Prostate gland (tissue), 2 donors: Measurements from ENCODE around the gene PLXND1. TPM values are rescaled to one million over a fixed set of nuclear protein-coding genes. Genes with fewer than 3 reads are reported as not detected.

Source experiments
- DNase-seq: peaks from one replicate; pipeline ENCODE4 v3.0.0-alpha.2; 2019; ENCODE audit warnings: low spot score
- H3K27ac ChIP-seq, 2 donors: fragments of 200-600 bp; sonication (generic); 2 replicates each; pipeline ENCODE4 v1.5.1; 2017 to 2019
- H3K27me3 ChIP-seq: fragments of 200-600 bp; sonication (generic); replicated peaks from 2 replicates; pipeline ENCODE4 v1.5.1; 2019; ENCODE audit not compliant: insufficient read depth
- H3K36me3 ChIP-seq, 2 donors: fragments of 200-600 bp; sonication (generic); 1 replicate in 1 of 2; 2 replicates in 1 of 2; pipeline versions ENCODE4 v1.5.1 to v1.8.1; 2017 to 2019
- H3K4me1 ChIP-seq: fragments of 200-600 bp; sonication (generic); replicated peaks from 2 replicates; pipeline ENCODE4 v1.5.1; 2019
- H3K4me3 ChIP-seq, 2 donors: fragments of 200-600 bp; sonication (generic); 2 replicates each; pipeline ENCODE4 v1.5.1; 2017 to 2019
- H3K9me3 ChIP-seq: fragments of 200-600 bp; sonication (generic); 2 replicates; pipeline ENCODE4 v1.5.1; 2017
- CTCF ChIP-seq, 4 experiments: fragments of 200-600 bp in 2 of 4; fragments of 450-650 bp in 2 of 4; sonication (generic) in 2 of 4; IDR thresholded peaks; 1 replicate in 3 of 4; 2 replicates in 1 of 4; pipeline ENCODE4 v1.5.1; 2016 to 2019; ENCODE audit warnings: antibody characterized with exemption in 4 of 4, mild to moderate bottlenecking in 2 of 4, moderate library complexity in 2 of 4
- POLR2A ChIP-seq: fragments of 450-650 bp; IDR thresholded peaks from one replicate; pipeline ENCODE4 v1.6.1; 2016; ENCODE audit warnings: antibody characterized with exemption, mild to moderate bottlenecking
- POLR2AphosphoS5 ChIP-seq: sonication (generic); formaldehyde crosslinking; IDR thresholded peaks from one replicate; pipeline ENCODE4 v1.6.1; 2017; ENCODE audit warnings: antibody characterized with exemption
- WGBS: methylation state at CpG from one replicate; pipeline ENCODE4 v1.1.5; 2018; 5-methylcytosine and 5-hydroxymethylcytosine counted together
- intact Hi-C: fragments of 100-400 bp; cut with DNase I; formaldehyde crosslinking; loops from one replicate; pipeline ENCODE4 v1.14.2; 2022
- total RNA-seq, 2 donors: library from RNA; depleted of rRNA; stranded (reverse); fragments of >200 nt; gene quantifications; one replicate each; pipeline ENCODE4 v1.1.0, GENCODE V29; 2016

PLXND1 gene
- total RNA-seq, 2 donors from 2014 or later = 19.7 to 83.6 TPM

- TF ChIP-seq CTCF (IDR thresholded peaks at IDR 0.05) (no peak), POLR2A (no peak), POLR2AphosphoS5 (no peak)
- DNase-seq = no peak
- intact Hi-C loops = no loop called here
- Histone ChIP-seq H3K9me3 (no peaks in the 10 kb centered on the region), H3K27ac (no peak within 1 kb of the TSS), H3K4me1 (no peaks in the 10 kb centered on the region), H3K4me3 (no peak within 1 kb of the TSS), H3K27me3 (no peaks in the 10 kb centered on the region), H3K36me3 (no peaks in the 10 kb centered on the region)
- 90% methylated on average over 16 of the region's 16 CpGs for WGBS
Measured at GRCh38 chr3:129543156-129543790, 63.2 kb downstream of the PLXND1 start, which contains the start of gene H1-8. TSS of gene H1-8 (plus strand) at chr3:129543175. CDS start at chr3:129543219, 44 bp downstream.

- no peaks in the 10 kb centered on the region for H3K4me1 ChIP-seq
- H3K27me3 ChIP-seq = no peaks in the 10 kb centered on the region
- no peak overlapping the region for H3K4me3 ChIP-seq
- no peak for DNase-seq
- H3K36me3 ChIP-seq = no peaks in the 10 kb centered on the region
- TF ChIP-seq POLR2AphosphoS5 (no peak), CTCF (IDR thresholded peaks at IDR 0.05) (no peak), POLR2A (no peak)
- H3K9me3 ChIP-seq = no peaks in the 10 kb centered on the region
- H3K27ac ChIP-seq = no peak overlapping the region
- intact Hi-C loops = no loop called here
- 100% methylated on average over 5 of the region's 5 CpGs for WGBS
Measured at GRCh38 chr3:129542747-129543146, 63.7 kb downstream of the PLXND1 start.

GRCh38 chr3:129540776-129541516 is 65.5 kb downstream of the PLXND1 start:
- H3K27ac ChIP-seq = no peak overlapping the region
- DNase-seq = no peak
- no peaks in the 10 kb centered on the region for H3K4me1 ChIP-seq
- no peaks in the 10 kb centered on the region for H3K36me3 ChIP-seq
- H3K27me3 ChIP-seq = no peaks in the 10 kb centered on the region
- H3K9me3 ChIP-seq = no peaks in the 10 kb centered on the region
- H3K4me3 ChIP-seq = no peak overlapping the region
- intact Hi-C loops = no loop called here
- TF ChIP-seq POLR2AphosphoS5 (no peak), CTCF (IDR thresholded peaks at IDR 0.05) (no peak), POLR2A (no peak)
- WGBS = 90% methylated on average over 11 of the region's 11 CpGs

- no peak overlapping the region for H3K4me3 ChIP-seq
- DNase-seq = no peak
- intact Hi-C loops = no loop called here
- 71% methylated on average over 8 of the region's 8 CpGs for WGBS
- H3K27ac ChIP-seq = no peak overlapping the region
- H3K27me3 ChIP-seq = no peaks in the 10 kb centered on the region
- no peaks in the 10 kb centered on the region for H3K9me3 ChIP-seq
- H3K36me3 ChIP-seq = no peaks in the 10 kb centered on the region
- TF ChIP-seq POLR2AphosphoS5 (no peak), POLR2A (no peak), CTCF (IDR thresholded peaks at IDR 0.05) (no peak)
- H3K4me1 ChIP-seq = no peaks in the 10 kb centered on the region
Measured at GRCh38 chr3:129539206-129539605, 67.3 kb downstream of the PLXND1 start.

- Histone ChIP-seq H3K36me3 (no peaks in the 10 kb centered on the region), H3K4me1 (no peaks in the 10 kb centered on the region), H3K27ac (no peak overlapping the region), H3K9me3 (no peaks in the 10 kb centered on the region), H3K27me3 (no peaks in the 10 kb centered on the region), H3K4me3 (no peak overlapping the region)
- intact Hi-C loops = no loop called here
- no peak for DNase-seq
- TF ChIP-seq POLR2AphosphoS5 (no peak), CTCF (IDR thresholded peaks at IDR 0.05) (no peak)
- WGBS = 76% methylated on average over 3 of the region's 3 CpGs
Measured at GRCh38 chr3:129536804-129537203, 69.7 kb downstream of the PLXND1 start.
